ENCODE data around the gene KCNRG. TPM values are rescaled to one million over a fixed set of nuclear protein-coding genes. Genes with fewer than 3 reads are reported as not detected.
"Not testable (repeated sequence)": the region's sequence is repeated elsewhere in the genome, so short reads cannot be mapped to it uniquely, and the experiment has no call there.

Gene KCNRG
- total and polyA plus RNA-seq, 8 donors, result 0.37 to 5.0 (median 1.2) TPM; not detected in 3

DNA sequence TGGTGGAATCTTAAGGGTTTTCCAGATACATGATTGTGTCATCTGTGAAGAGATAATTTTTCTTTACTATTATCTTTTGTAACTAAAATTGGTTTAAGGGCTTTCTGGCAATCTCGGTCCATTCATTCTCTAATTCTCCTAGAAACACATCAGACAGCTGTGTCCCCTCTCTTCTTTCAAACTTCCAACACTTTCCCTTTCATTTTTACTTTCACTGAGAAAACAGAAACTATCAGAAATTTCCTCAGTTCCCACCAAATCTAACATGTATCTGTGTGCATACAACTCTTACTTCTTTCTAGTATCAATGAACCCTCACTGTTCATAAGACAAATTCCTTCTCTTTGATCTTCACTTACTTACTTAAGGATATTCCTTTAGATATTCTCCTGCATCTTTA lies 40.2 kb downstream of the KCNRG start:
- H3K27me3 ChIP-seq, result no peaks in the 10 kb centered on the region
- no peak for TF ChIP-seq EP300 (IDR thresholded peaks at IDR 0.05)
- TF ChIP-seq, protein P1, sequence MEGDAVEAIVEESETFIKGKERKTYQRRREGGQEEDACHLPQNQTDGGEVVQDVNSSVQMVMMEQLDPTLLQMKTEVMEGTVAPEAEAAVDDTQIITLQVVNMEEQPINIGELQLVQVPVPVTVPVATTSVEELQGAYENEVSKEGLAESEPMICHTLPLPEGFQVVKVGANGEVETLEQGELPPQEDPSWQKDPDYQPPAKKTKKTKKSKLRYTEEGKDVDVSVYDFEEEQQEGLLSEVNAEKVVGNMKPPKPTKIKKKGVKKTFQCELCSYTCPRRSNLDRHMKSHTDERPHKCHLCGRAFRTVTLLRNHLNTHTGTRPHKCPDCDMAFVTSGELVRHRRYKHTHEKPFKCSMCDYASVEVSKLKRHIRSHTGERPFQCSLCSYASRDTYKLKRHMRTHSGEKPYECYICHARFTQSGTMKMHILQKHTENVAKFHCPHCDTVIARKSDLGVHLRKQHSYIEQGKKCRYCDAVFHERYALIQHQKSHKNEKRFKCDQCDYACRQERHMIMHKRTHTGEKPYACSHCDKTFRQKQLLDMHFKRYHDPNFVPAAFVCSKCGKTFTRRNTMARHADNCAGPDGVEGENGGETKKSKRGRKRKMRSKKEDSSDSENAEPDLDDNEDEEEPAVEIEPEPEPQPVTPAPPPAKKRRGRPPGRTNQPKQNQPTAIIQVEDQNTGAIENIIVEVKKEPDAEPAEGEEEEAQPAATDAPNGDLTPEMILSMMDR (IDR thresholded peaks at IDR 0.05), result no peak
- no peak for TF ChIP-seq POLR2AphosphoS5 (IDR thresholded peaks at IDR 0.05)
- no peak for TF ChIP-seq POLR2A (IDR thresholded peaks at IDR 0.05)
- 80 to 88% (median 85%) methylated on average over 1 of the region's 1 CpG for WGBS, 5 donors
- H3K36me3 ChIP-seq, result peaks cover 0 to 7% (median 0%) of the 10 kb centered on the region in 4 donors
- intact Hi-C loops (cut with DNase I; ENCODE audit: low total_unique reads), result no loop called here
- no peak overlapping the region for H3K27ac ChIP-seq
- no peak overlapping the region for H3K4me3 ChIP-seq
- no peaks in the 10 kb centered on the region for H3K9me3 ChIP-seq
- no peaks in the 10 kb centered on the region for H3K4me1 ChIP-seq
- no peak for DNase-seq

DNA sequence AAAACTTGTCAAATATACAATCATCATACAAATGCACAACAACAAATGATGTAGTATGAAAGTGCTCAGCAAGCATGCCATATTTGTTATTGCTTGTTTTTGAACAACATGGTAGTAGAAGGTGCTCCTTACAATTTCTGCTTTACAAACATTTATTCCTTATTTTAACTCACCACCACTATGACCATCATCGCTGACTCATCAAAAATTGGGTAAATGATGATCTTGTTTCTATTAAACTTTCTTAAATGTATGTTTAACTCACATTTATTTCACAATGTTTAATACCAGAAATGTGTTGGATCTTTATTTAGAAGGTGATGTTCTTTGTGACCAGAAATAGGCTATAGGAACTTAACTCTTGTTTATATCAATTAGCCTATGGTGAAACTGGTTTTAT lies 45.5 kb downstream of the KCNRG start:
- Histone ChIP-seq H3K9me3 (no peaks in the 10 kb centered on the region), H3K4me1 (no peaks in the 10 kb centered on the region), H3K36me3 (peaks cover 0 to 9% (median under 1%) of the 10 kb centered on the region in 4 donors), H3K27ac (no peak overlapping the region), H3K27me3 (no peaks in the 10 kb centered on the region), H3K4me3 (no peak overlapping the region)
- intact Hi-C loops (cut with DNase I; ENCODE audit: low total_unique reads), result no loop called here
- no peak for DNase-seq
- WGBS, 5 donors, result 96 to 100% (median 98%) methylated on average over 1 of the region's 1 CpG
- TF ChIP-seq EP300 (IDR thresholded peaks at IDR 0.05) (no peak), POLR2AphosphoS5 (IDR thresholded peaks at IDR 0.05) (no peak), POLR2A (IDR thresholded peaks at IDR 0.05) (no peak)
- TF ChIP-seq, protein P1 (IDR thresholded peaks at IDR 0.05), result no peak

DNA sequence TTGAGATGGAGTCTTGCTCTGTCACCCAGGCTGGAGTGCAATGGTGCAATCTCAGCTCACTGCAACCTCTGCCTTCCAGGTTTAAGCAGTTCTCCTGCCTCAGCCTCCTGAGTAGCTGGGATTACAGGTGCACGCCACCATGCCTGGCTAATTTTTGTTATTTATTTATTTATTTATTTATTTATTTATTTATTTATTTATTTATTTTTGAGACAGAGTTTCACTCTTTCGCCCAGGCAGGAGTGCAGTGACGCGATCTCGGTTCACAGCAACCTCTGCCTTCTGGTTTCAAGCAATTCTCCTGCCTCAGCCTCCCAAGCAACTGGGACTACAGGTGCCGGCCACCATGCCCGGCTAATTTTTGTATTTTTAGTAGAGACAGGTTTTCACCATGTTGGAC lies 47.1 kb downstream of the KCNRG start:
- H3K27me3 ChIP-seq; H3K4me3 ChIP-seq; DNase-seq; H3K27ac ChIP-seq; intact Hi-C loops (cut with DNase I; ENCODE audit: low total_unique reads); H3K4me1 ChIP-seq; H3K9me3 ChIP-seq: not testable (repeated sequence)
- peaks cover 0 to 24% (median 11%) of the 10 kb centered on the region in 4 donors for H3K36me3 ChIP-seq
- 96 to 99% (median 97%) methylated on average over 7 of the region's 7 CpGs for WGBS, 5 donors

DNA sequence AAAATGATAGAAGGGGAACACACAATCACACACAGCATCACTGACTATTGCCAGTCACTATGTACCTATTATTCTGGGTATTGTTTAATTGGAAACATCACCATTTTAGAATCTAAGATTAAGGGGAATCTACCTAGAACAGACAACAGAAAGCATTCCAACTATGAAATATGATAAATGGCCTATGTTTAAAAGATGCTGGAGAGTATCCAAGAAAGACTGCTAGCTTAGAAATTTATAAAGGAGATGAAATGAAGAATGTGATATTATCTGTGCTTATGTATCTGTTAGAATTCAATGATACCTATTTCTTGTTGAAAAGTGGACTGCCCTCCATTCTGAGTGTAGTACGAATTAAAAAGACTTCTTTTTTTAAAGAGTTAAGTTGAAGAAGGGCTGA lies 50.5 kb downstream of the KCNRG start:
- Histone ChIP-seq H3K27me3 (no peaks in the 10 kb centered on the region), H3K36me3 (peaks cover 0 to 26% (median 13%) of the 10 kb centered on the region in 4 donors), H3K4me3 (no peak overlapping the region), H3K9me3 (no peaks in the 10 kb centered on the region), H3K27ac (no peak overlapping the region), H3K4me1 (peaks cover 0 to 16% (median 7%) of the 10 kb centered on the region in 4 donors)
- 88 to 100% (median 89%) methylated on average over 1 of the region's 1 CpG for WGBS, 5 donors
- intact Hi-C loops (cut with DNase I; ENCODE audit: low total_unique reads), result no loop called here
- TF ChIP-seq POLR2AphosphoS5 (IDR thresholded peaks at IDR 0.05) (no peak), POLR2A (IDR thresholded peaks at IDR 0.05) (no peak), EP300 (IDR thresholded peaks at IDR 0.05) (no peak)
- TF ChIP-seq, protein P1 (IDR thresholded peaks at IDR 0.05), result no peak
- no peak for DNase-seq

DNA sequence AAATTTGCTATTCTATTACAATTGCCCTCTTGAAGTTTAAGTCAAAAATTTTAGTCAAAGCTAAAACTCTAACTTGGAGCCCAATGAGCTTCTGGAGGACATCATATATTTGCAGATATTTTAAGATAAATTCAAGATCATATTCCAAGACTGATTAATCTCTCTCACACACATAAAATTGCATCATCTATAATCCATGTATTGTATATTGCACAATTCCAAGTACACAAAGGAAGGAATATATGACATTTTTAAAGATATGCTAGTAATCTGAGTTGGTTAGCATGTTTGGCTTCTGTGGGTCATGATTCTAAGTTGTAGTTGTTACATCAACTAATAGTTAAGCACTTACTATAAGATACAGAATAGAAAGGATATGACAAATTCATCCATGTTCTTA lies 53.3 kb downstream of the KCNRG start:
- Histone ChIP-seq H3K9me3 (no peaks in the 10 kb centered on the region), H3K4me3 (no peak overlapping the region), H3K27ac (no peak overlapping the region), H3K27me3 (no peaks in the 10 kb centered on the region), H3K4me1 (peaks cover 0 to 18% (median 9%) of the 10 kb centered on the region in 4 donors), H3K36me3 (peaks cover 0 to 26% (median 13%) of the 10 kb centered on the region in 4 donors)
- TF ChIP-seq POLR2A (IDR thresholded peaks at IDR 0.05) (no peak), POLR2AphosphoS5 (IDR thresholded peaks at IDR 0.05) (no peak)
- TF ChIP-seq, protein P1 (IDR thresholded peaks at IDR 0.05), result no peak
- no peak for DNase-seq
- intact Hi-C loops (cut with DNase I; ENCODE audit: low total_unique reads), result no loop called here

All from stomach (tissue), 9 donors.